ENCODE measurements around the gene SPTB.

Gene SPTB

DNA sequence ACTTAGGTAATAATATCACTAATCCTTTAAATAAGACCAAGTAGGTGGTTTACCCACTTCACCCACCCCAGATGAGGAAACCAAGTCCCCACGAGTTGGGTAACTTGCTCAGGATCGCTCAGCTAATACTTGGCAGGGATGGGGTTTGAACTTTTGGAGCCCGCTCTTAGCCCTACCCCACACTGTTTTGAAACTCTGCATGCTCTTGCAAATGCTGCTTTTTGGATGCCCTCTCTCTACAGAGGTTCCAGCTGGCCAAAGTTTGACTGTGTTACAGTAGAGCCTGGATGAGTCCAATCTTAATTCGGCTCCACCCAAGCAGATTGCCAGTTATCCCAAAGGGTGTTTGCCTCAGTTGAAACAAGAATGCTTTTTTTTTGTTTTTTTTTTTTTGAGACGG lies 168.7 kb downstream of the SPTB start:
- DNase-seq (ENCODE audit: low spot score): no peak

DNA sequence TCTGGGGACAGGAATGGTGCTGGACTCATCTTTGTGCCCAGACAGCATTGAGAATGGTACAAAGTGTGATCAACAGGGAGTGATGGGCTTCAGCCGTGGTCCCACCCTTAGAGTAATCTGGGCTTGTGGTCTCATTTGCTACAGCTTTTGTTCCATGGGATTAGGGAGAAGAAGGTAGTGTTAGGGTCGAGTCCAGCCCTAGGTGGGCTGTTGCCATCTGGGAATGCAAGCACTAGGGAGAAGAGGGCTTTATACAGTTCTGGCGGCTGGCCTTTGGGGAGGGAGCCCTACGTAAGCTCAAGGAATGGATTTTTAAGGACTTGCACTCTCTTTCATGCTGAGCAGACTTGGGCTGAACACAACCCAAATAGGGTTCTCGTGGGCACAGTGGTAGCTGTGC lies 170.6 kb downstream of the SPTB start:
- DNase-seq (ENCODE audit: low spot score): no peak

DNA sequence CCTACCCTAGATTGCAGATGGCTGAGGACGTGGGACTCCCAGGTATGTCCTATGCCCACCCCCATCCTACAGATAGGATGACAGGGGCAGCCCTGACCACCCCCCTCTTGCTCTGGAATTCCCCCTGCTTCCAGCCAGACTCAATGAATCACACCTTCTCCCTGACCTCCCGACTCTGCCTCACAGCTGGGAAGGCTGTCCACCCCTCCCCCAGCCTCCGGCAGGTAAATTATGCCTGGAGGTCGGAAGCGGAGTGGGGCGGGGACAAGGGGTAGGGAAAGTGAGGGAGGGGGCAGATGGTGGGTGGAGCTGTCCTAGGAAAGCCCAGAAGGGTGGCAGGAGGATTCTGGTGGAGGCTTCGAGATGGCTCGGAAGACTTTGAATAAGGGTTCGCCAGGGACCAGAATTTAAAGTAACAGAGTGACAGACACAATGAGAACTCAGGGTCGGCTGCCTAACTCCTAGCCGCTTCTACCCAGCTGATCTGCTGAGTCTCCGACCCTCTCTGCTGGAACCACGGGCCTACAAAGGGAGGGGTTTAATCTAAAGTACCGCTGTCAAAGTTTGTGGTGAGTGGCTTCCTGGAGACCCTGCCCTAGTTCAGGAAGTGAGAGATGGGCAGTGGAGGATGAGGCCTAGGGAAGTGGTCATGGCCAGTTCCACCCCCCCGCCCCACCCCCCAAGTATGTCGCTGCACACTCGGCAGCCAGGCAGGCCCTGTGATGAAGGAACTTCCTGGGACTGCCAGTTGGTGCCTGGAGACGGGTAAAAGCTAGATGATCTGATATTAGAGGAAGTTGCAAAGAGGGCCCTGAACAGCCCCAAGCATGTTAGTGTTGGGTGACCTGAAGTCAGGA lies 171.3 kb downstream of the SPTB start:
- no peak for DNase-seq (ENCODE audit: low spot score)

DNA sequence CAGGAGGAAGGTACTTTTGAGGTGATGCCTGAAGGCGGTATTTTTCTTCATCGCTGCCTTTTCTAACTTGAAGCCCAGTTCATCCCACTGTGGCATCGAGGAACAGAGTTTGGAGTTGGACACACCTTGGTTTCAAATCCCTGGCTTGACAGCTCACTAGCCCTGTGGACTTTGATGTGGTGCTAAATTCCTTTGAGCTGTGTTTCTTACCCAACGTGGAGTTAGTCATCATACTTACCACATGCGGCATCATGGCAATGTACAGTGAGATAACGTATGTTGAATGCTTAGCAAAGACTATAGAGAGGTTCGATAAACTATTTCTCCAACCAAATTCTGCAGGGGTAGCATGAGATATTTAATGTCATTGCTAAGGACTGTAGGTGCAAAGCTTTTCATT lies 172.0 kb downstream of the SPTB start:
- DNase-seq (ENCODE audit: low spot score): no peak

DNA sequence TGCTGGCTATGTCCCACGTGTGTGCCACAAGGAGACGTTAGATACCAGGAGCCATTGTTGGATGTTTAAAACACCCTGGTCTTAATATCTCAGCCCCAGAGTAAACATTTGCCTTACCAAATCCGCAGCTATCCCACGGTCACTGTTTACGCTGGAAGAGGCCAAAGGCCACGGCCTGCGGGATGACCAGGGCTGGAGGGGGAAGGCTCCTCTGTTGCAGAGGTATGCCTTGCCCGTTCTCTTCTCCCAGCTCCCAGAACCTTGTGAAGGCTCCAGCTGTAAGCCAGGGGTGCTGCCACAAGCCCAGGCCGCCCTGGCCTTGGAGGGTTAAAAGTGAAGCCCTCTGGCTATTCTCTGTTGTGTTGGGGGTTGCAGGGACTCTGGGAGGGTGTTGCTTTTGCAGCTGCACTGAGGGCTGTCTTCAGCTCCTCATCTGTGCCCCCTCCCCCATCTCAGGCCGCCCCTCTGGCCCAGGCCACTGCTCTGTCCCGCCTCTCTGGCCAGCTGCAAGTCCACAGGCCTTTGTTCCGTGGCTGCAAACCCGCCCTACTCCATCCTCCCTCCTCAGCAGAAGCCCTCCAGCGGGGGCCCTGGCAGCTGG lies 173.0 kb downstream of the SPTB start:
- no peak for DNase-seq (ENCODE audit: low spot score)

DNA sequence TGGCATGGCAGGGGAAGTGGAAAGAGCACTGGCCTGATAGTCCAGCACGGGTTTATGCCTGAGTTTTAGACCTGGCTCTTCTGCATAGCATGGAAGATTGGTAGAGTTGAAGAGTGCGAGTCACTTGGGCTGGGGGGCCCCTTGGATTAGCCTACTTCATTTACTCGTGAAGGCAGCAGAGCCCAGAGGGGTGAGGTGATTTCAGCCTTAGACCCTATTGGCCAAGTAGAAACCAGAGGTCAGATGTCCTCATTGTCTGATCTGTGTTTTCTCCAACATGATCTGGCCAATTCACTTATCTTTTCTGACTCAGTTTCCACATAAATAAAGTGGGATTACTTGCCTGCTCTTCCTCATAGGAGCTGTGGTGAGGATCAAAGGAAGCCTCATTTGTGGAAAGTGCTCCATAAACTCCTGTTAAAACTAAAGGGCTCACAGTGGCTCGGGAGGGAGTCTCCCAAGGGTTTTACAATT lies 173.6 kb downstream of the SPTB start:
- DNase-seq (ENCODE audit: low spot score): no peak

DNA sequence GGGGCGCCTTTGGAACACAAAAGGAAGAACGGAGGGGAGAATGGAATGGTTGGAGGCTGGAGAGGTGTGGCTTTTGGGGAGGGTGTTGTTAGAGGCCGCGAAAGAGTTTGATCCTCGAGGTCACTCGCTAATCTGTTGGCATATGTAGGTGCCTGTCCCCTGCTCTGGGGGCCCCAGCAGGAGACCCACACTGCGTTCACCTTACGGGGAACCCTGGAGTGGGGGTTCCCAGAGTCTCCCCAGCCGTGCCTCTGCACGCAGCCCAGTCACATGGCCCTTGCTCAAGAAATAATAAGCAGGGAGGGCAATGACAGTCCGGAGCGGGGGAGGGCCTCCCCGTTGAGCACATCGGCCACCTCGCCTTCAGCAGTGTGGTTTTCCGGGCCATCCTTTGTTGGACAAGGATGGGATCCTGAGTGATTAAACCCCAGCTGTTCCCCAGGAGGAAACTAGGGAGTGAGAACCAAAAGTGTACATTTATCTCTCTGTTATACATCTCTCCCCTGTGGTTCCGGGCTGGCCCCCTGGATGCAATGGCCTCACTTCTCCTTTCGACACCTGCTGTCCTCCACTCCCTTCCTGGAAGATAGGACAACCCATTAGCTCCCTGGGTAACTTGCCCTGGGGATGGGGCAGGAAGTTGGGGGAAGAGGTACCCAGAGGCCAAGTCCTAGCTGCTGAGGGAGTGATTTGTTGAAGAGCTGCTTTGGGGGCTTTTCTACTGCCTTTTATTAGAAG lies 174.2 kb downstream of the SPTB start:
- DNase-seq (ENCODE audit: low spot score): no peak

DNA sequence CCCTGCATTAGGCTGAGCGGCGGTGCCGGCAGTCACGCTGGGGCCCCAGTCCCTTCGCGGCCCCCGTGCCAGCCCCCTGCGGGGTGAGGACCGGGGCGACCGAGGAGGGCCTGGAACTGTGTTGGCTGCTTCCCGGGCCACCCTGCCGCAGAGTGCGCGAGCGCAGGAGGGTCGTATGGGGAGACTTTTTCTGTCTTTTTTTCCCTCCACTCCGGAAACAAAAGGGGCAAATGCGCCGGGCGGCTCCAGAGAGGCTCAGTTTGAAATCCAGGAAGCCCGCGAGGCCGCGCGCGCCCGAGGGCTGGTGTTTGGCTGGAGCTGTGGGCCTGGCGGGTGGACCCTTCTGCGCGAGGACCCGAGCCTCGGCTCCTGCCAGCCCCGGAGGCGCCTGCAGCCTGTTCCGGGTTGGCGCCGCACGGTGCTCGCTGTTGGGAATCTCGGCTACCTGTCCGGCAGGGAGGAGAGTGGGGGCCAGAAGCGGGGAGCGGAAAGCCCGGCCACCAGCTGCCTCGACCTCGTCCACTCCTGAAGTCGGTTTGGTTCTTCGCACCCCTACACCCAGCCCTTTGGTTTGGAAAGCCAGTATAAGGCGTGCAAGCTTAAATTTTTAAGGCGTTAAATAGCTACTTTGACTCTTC lies 174.8 kb downstream of the SPTB start:
- no peak for DNase-seq (ENCODE audit: low spot score)

DNA sequence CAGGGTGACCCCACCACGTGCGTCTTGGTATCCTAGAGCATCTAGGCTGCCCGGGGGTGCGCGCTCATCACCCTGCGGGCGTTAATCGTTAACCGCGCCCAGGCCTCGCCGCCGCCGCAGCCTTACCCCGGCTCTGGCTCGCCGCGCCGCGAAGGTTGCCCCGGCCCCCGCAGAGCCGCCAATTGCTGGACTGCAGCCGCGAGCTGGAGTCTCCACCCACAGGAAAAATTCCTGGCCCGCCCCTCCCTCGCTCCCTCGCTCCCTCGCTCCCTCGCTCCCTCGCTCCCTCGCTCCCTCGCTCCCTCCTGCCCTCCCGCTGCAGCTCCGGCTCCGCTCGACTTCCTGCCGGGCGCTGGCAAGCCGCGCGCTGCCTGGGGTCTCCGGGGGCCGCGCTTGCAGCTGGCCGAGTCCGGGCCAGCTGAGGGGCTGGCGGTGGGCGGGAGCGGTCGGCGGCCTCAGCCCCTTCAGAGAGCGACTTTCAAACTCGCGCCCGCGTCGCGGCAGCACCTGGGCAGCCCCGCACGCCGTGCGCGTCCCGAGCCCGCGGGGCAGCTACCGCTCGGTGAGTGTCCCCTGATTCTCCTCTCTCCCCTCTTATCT lies 175.5 kb downstream of the SPTB start, which contains the start of gene PLEKHG3:
Gene PLEKHG3, plus strand, starts transcription at position 282 of the 600 bp plus-strand sequence. CDS start 23,208 bp downstream, outside the sequence.
- peak; percentile 68 for DNase-seq (ENCODE audit: low spot score)

DNA sequence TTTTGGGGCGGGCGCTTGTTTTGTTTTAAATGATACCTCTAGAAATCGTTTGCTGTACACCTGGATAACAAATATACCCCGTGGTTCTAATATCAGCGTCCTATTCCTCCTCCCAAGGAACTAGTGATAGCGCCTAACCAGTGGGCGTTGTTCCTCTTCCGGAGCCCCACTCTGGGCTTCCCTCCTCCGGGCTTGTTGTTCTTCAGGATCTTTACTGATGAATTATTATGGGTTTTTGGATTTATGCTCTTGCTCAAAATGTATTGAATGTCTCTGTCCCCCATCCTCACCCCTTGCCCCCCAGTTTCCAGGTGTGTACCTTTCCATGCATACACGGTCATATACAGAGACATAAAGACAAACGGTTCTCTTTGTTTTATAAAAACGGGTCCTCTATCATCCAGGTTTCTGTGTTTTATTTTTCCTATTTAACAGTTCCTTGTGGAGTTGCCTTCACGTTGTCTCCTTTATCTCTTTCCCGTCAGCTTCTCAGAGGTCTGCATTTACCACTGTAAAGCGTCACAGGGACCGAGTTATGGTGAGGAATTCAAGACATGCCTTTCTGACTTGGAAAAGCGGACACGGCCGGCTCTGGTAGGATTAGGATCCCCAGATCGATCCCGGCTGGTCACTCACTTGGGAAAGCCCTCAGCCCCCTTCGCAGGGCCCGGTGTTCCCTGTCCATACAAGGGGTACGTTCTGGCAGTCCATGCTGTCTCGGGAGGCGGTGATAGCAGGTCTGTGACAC lies 176.1 kb downstream of the SPTB start:
- peak; percentile 23 for DNase-seq (ENCODE audit: low spot score)

DNA sequence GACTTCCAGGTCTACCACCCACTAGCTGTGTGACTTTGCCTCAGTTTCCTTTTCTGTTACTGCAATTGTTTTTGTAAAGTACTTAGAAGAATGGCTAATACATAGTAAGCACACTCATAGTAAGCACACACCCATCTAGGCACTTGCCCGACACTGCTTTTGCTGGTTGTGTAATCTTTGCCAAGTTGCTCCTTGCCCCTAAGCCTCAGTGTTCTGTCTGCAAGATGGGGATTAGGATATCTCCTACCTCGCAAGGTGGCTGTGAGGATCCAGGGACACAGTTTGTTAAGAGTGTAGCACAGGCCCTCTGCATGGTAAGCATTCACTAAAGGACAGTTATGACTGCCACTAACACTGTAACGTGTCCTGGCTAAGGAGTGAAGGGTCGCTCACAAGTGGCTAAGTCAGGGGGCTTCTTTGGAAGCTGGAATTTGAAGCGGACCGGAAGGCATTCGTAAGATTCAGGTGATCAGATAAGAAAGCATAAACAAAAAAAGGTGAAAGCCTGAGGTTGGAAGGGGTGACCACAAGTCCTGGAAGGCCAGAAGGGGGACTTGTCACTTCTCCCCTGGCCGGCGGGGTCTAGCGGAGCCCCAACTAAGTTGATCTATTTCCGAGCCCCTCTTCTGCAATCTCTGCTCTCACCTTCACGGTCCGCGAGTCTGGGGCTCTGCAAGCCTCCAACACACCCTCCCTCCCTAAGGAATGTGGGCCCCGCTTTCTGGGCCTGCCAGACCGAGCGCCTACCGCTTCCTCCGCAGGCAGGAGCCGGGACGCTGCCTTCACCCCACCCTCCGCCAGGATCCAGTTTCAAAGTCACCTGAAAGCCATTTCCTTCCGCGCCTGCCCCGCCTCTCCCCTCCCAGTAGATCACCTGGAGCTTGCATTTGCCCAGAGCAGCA lies 177.0 kb downstream of the SPTB start:
- no peak for DNase-seq (ENCODE audit: low spot score)

DNA sequence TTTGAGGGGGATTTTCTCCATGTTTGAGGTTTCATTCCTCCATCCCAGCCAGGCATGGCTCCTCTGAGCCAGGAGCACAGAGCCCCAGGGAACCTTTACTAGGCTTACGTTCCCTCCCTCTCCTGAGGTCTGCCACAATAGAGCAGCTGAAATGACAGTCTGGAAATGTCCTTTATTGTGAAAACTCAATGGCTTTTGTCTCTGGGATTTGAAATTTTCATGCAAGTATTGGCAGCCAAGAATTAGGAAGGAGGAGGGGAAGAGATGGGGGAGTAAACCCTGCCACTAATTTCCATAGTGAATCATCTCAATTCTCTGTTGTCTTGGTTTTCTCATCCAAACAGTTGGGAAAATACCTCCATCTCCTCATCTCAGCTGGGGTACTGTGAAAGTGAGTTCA lies 178.0 kb downstream of the SPTB start:
- DNase-seq (ENCODE audit: low spot score): no peak

DNA sequence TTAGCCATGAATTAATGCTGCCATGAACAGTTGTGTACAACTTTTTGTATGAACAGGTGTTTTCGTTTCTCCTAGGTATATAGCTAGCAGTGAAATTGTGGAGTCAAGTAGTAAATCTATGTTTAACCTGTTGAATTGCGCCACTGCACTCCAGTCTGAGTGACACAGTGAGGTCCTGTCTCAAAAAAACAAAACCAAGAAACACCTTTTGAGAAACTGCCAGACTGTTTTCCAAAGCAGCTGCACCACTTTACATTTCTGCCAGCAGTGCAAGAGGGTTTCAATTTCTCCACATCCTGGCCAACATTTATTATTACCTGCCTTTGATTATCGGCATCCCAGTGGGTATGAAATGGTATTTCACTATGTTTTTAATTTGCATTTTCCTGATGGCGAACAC lies 178.8 kb downstream of the SPTB start:
- no peak for DNase-seq (ENCODE audit: low spot score)

DNA sequence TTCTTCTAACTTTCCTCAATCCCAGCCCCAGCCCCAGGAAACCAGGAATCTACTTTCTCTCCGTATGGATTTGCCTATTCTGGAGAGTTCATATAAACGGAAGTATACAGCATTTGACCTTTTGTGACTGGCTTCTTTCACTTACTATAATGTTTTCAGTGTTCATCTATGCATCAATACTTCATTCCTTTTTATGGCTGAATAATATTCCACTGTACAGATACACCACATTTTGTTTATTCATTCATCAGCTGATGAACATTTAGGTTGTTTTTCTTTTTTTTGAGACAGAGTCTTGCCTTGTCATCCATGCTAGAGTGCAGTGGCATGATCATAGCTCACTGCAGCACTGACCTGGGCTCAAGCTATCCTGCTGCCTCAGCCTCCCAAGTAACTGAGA lies 179.4 kb downstream of the SPTB start:
- no peak for DNase-seq (ENCODE audit: low spot score)

DNA sequence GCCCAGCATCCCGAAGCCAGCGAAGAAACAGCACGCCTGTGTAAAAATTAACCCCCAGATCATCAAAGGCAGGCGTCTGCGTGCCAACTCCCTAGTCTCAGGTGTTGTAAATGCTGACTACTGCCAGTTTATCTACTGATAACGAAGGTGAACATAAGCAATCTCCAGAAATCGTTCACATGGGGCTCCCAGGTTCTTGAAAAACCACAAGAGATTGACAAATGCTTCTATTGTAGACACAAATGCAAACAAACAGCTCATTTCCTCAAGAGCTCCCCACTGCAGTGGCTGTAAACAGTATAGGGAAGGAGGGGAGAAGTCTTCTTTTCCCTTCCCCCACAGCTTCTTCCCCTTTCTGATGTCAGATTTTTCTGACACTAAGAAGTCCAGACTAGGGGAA lies 180.8 kb downstream of the SPTB start:
- no peak for DNase-seq (ENCODE audit: low spot score)

DNA sequence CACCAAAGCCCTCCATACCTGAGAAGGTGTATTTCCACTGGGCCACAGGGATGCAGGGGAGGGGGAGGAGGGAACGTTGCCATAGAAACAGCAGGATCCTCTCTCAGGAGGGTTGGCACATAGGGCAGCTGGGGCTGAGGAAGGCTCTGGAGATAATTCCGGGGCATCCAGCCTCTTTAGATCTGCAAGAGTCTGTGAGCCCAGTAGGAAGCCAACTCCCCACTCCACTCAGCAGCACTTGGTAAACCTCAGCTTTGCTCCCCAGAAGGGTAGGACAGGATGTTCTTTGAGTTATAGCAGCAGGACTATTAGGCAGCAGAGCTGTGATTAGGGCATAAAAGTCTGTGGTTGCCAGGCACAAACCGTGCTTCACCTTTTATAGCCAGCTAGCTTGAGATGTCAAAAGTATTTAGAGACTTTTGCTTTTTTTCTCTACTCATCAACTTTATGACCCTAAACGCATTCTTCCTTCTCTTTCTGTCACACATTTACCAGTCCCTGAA lies 183.3 kb downstream of the SPTB start:
- no peak for DNase-seq (ENCODE audit: low spot score)
